Uterus (tissue), 4 donors: ENCODE measurements around the gene TDP1. TPM values are rescaled to one million over a fixed set of nuclear protein-coding genes. Genes with fewer than 3 reads are reported as not detected.

Experiments
- DNase-seq, 2 donors: peaks; one replicate each; pipeline ENCODE4 v3.0.0-alpha.2; 2019 to 2020
- H3K27ac ChIP-seq, 2 donors: fragments of 200-600 bp; sonication (generic); 1 replicate in 1 of 2; 2 replicates in 1 of 2; pipeline ENCODE4 v1.5.1; 2016 to 2018
- H3K27me3 ChIP-seq, 2 donors: fragments of 200-600 bp; sonication (generic); one replicate each; pipeline ENCODE4 v1.5.1; 2018 to 2019; ENCODE audit warnings: control low read depth in 1 of 2
- H3K36me3 ChIP-seq, 2 donors: fragments of 200-600 bp; sonication (generic); one replicate each; pipeline ENCODE4 v1.5.1; 2019; ENCODE audit warnings: control low read depth in 1 of 2
- H3K4me1 ChIP-seq, 2 donors: fragments of 200-600 bp; sonication (generic); one replicate each; pipeline ENCODE4 v1.5.1; 2018 to 2019; ENCODE audit warnings: control low read depth in 1 of 2
- H3K4me3 ChIP-seq, 2 donors: fragments of 200-600 bp; sonication (generic); 1 replicate in 1 of 2; 2 replicates in 1 of 2; pipeline ENCODE4 v1.5.1; 2018 to 2019; ENCODE audit warnings: mild to moderate bottlenecking in 1 of 2
- H3K9me3 ChIP-seq, 2 donors: fragments of 200-600 bp; sonication (generic); one replicate each; pipeline ENCODE4 v1.5.1; 2019; ENCODE audit warnings: control low read depth in 1 of 2
- CTCF ChIP-seq, 4 experiments: fragments of 200-600 bp in 2 of 4; fragments of 450-650 bp in 2 of 4; sonication (generic) in 2 of 4; IDR thresholded peaks; one replicate each; pipeline ENCODE4 v1.5.1; 2016 to 2019; ENCODE audit warnings: antibody characterized with exemption in 4 of 4, mild to moderate bottlenecking in 2 of 4, moderate library complexity in 1 of 4
- POLR2A ChIP-seq, 2 donors: fragments of 450-650 bp; IDR thresholded peaks; one replicate each; pipeline ENCODE4 v1.6.1; 2016; ENCODE audit warnings: antibody characterized with exemption in 2 of 2, mild to moderate bottlenecking in 1 of 2, moderate library complexity in 1 of 2
- intact Hi-C: fragments of 100-400 bp; cut with DNase I; formaldehyde crosslinking; loops from one replicate; pipeline ENCODE4 v1.15.1; 2023; ENCODE audit warnings: low total_unique reads
- total RNA-seq, 4 donors: library from RNA; depleted of rRNA in 3 of 4; stranded (reverse); fragments of >200 nt in 3 of 4; gene quantifications; one replicate each; pipeline versions ENCODE4 v1.1.0 to v1.2.4, GENCODE V29; 2014 to 2023
- donor health status: DM: yes; HTN: yes; CAD: no.

Gene TDP1
- total RNA-seq, 4 donors from 2014 or later, result 1.3 to 30.8 (median 9.8) TPM

DNA sequence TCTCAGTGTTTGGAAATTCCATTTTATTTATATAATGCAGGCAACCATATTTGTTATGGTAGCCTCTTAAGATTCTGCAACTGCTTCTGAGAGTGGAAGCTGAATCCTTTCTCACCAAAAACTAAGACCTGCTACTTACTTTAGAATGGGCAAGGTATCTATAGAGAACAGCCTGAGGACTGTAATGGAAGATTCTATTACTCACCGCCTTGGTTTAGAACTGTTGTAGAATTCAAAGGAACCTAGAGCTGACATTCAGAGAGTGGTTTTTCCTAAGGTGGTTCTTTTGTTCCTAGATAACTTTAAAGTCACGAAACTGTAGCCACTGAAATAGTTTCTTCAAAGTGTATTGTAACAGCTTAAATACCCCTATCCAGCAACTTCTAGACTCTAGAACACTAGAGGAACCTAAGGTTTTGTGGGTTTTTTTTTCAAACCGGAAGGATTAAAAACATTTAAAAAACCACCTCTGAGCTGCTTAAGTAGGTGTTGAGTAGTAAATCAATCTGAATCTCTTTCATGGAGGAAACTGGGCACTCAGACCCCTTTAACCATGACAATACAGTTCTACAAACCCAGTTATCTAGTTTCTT, 4.2 kb downstream of the TDP1 start:
- Histone ChIP-seq H3K27ac (no peak overlapping the region), H3K36me3 (no peaks in the 10 kb centered on the region), H3K9me3 (no peaks in the 10 kb centered on the region), H3K27me3 (no peaks in the 10 kb centered on the region), H3K4me3 (no peak overlapping the region), H3K4me1 (peaks cover 0 to 9% of the 10 kb centered on the region in 2 donors)
- DNase-seq, result no peak
- no peak for TF ChIP-seq CTCF (IDR thresholded peaks at IDR 0.05)
- no peak for TF ChIP-seq POLR2A (IDR thresholded peaks at IDR 0.05)
- intact Hi-C loops, result no loop called here

GRCh38 chr14:89960914-89961313, 5.2 kb downstream of the TDP1 start:
- TF ChIP-seq CTCF (IDR thresholded peaks at IDR 0.05), result no peak
- Histone ChIP-seq H3K4me1 (peaks cover 0 to 9% of the 10 kb centered on the region in 2 donors), H3K4me3 (no peak overlapping the region), H3K9me3 (no peaks in the 10 kb centered on the region), H3K27me3 (no peaks in the 10 kb centered on the region), H3K36me3 (no peaks in the 10 kb centered on the region), H3K27ac (no peak overlapping the region)
- DNase-seq, result no peak
- intact Hi-C loops, result no loop called here

DNA sequence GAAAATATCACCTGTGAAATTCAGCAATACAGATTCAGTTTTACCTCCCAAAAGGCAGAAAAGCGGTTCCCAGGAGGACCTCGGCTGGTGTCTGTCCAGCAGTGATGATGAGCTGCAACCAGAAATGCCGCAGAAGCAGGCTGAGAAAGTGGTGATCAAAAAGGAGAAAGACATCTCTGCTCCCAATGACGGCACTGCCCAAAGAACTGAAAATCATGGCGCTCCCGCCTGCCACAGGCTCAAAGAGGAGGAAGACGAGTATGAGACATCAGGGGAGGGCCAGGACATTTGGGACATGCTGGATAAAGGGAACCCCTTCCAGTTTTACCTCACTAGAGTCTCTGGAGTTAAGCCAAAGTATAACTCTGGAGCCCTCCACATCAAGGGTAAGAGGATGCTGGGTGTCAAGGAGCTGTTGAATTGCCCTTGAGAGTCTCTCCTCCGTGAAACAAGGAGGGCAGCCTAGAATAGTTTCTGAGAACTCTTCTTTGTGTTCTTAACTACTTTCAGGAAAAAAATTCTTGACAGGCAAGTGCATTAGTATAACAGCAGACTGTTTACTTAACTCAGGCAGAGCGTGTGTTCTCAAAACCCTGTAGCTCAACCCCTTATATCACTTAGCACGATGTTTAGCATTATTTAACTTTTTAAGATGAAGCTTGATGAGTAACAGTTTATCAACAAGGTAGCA, 7.7 kb downstream of the TDP1 start:
- H3K27ac ChIP-seq, result no peak overlapping the region
- no peak for TF ChIP-seq POLR2A (IDR thresholded peaks at IDR 0.05)
- TF ChIP-seq CTCF (IDR thresholded peaks at IDR 0.05), result no peak
- H3K9me3 ChIP-seq, result no peaks in the 10 kb centered on the region
- no peaks in the 10 kb centered on the region for H3K4me1 ChIP-seq
- no peaks in the 10 kb centered on the region for H3K27me3 ChIP-seq
- DNase-seq, result no peak
- H3K4me3 ChIP-seq, result no peak overlapping the region
- no peaks in the 10 kb centered on the region for H3K36me3 ChIP-seq
- intact Hi-C loops, result no loop called here

- Histone ChIP-seq H3K4me3 (no peak overlapping the region), H3K4me1 (no peaks in the 10 kb centered on the region), H3K9me3 (no peaks in the 10 kb centered on the region), H3K36me3 (no peaks in the 10 kb centered on the region), H3K27ac (no peak overlapping the region), H3K27me3 (no peaks in the 10 kb centered on the region)
- intact Hi-C loops, result no loop called here
- TF ChIP-seq CTCF (IDR thresholded peaks at IDR 0.05) (no peak), POLR2A (IDR thresholded peaks at IDR 0.05) (no peak)
- no peak for DNase-seq
Observed at GRCh38 chr14:89965839-89966238, 10.1 kb downstream of the TDP1 start.

DNA sequence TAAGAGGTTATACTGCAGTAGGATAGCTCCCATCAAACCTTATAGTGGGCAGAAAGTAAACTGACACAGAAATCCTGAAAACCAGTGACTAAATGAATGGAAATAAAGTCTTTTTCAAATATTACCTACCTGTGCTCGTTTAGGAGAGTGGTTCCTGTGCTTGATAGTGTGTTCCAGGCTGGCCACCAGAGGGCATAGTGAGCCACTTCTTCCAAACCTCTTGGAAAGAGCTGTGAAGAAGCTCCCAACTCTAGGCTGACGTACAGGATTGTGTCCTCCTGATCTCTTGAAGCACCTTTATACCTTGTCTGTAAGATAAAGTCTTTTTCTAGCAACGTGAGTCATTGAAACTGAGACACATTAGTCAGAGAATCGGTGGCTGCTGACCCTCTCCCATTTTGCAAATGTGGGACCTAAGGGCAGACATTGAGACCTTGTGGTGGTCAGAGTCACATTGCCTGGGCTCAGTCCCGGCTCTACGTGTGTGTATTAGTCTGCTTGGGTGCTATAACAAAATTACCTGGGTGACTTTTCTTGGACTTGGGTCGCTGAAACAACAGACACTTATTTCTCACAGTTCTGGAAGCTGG, 17.6 kb downstream of the TDP1 start:
- intact Hi-C loops, result no loop called here

More for the DNA sequence above, 17.6 kb downstream of the TDP1 start:
- no peak overlapping the region for H3K27ac ChIP-seq
- H3K9me3 ChIP-seq, result no peaks in the 10 kb centered on the region
- no peaks in the 10 kb centered on the region for H3K27me3 ChIP-seq
- H3K4me3 ChIP-seq, result no peak overlapping the region
- H3K4me1 ChIP-seq, result no peaks in the 10 kb centered on the region
- TF ChIP-seq POLR2A (IDR thresholded peaks at IDR 0.05), result no peak
- peak; percentile 55 to 67 (median 58) for TF ChIP-seq CTCF (IDR thresholded peaks at IDR 0.05)
- H3K36me3 ChIP-seq, result no peaks in the 10 kb centered on the region
- DNase-seq, result peak; percentile 40 to 54
